ENCODE data around the gene FSD2. TPM values are rescaled to one million over a fixed set of nuclear protein-coding genes. Genes with fewer than 3 reads are reported as not detected.

FSD2 gene
- total and polyA plus RNA-seq, 9 donors, result 0.01 to 0.05 TPM; not detected in 7

DNA sequence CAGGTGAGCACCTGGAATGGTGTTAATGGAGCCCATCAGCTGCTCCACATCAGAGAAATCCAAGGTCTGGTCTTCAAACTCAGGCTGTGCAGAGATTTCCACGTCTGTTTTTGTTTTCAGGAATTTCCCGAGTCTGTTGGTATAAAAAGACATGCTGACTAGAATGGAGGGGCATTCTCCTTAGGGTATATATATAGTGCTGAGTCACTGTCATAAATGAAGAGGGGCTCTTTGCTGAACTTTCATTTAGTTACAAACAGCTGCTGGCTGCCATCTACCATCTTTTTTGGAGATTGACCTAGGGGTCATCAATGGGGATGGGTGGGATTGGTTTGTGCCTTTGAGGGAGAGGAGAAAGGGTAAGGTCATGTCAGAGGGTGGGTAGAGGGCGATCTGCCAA is 27.1 kb downstream of the FSD2 start:
- H3K36me3 ChIP-seq, result no peaks in the 10 kb centered on the region
- TF ChIP-seq, protein P1, sequence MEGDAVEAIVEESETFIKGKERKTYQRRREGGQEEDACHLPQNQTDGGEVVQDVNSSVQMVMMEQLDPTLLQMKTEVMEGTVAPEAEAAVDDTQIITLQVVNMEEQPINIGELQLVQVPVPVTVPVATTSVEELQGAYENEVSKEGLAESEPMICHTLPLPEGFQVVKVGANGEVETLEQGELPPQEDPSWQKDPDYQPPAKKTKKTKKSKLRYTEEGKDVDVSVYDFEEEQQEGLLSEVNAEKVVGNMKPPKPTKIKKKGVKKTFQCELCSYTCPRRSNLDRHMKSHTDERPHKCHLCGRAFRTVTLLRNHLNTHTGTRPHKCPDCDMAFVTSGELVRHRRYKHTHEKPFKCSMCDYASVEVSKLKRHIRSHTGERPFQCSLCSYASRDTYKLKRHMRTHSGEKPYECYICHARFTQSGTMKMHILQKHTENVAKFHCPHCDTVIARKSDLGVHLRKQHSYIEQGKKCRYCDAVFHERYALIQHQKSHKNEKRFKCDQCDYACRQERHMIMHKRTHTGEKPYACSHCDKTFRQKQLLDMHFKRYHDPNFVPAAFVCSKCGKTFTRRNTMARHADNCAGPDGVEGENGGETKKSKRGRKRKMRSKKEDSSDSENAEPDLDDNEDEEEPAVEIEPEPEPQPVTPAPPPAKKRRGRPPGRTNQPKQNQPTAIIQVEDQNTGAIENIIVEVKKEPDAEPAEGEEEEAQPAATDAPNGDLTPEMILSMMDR (IDR thresholded peaks at IDR 0.05), result no peak
- no peak for TF ChIP-seq POLR2A (IDR thresholded peaks at IDR 0.05)
- TF ChIP-seq EP300 (IDR thresholded peaks at IDR 0.05), result no peak
- no peak overlapping the region for H3K27ac ChIP-seq
- H3K9me3 ChIP-seq, result no peaks in the 10 kb centered on the region
- intact Hi-C loops (cut with DNase I), result no loop called here
- H3K4me3 ChIP-seq, result no peak overlapping the region
- 79 to 91% (median 83%) methylated on average over 3 of the region's 3 CpGs for WGBS, 3 donors
- H3K27me3 ChIP-seq, result no peaks in the 10 kb centered on the region
- no peaks in the 10 kb centered on the region for H3K4me1 ChIP-seq (ENCODE audit: insufficient read depth)
- DNase-seq, result no peak

DNA sequence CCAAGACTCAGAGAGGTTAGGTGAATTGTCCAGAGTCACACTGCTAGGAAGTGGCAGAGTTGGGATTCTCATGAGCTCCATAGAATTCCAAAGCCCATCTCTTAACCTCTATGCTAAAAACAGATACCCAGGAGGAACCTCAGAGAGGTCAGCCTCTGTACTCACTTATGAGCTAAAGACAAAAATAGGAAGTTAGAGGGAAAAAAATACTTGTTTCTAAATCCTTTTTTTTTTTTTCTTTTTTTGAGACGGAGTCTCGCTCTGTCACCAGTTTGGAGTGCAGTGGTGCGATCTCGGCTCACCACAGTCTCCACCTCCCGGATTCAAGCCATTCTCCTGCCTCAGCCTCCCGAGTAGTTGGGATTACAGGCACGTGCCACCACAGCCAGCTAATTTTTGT is 31.4 kb downstream of the FSD2 start:
- no peak overlapping the region for H3K27ac ChIP-seq
- no peak overlapping the region for H3K4me3 ChIP-seq
- no peaks in the 10 kb centered on the region for H3K4me1 ChIP-seq (ENCODE audit: insufficient read depth)
- H3K36me3 ChIP-seq, result no peaks in the 10 kb centered on the region
- H3K9me3 ChIP-seq, result no peaks in the 10 kb centered on the region
- no peaks in the 10 kb centered on the region for H3K27me3 ChIP-seq
- 84 to 92% (median 92%) methylated on average over 7 of the region's 7 CpGs for WGBS, 3 donors
- DNase-seq, result no peak
- no peak for TF ChIP-seq POLR2A (IDR thresholded peaks at IDR 0.05)
- no peak for TF ChIP-seq EP300 (IDR thresholded peaks at IDR 0.05)
- TF ChIP-seq, protein P1 (IDR thresholded peaks at IDR 0.05), result no peak
- intact Hi-C loops (cut with DNase I), result no loop called here

DNA sequence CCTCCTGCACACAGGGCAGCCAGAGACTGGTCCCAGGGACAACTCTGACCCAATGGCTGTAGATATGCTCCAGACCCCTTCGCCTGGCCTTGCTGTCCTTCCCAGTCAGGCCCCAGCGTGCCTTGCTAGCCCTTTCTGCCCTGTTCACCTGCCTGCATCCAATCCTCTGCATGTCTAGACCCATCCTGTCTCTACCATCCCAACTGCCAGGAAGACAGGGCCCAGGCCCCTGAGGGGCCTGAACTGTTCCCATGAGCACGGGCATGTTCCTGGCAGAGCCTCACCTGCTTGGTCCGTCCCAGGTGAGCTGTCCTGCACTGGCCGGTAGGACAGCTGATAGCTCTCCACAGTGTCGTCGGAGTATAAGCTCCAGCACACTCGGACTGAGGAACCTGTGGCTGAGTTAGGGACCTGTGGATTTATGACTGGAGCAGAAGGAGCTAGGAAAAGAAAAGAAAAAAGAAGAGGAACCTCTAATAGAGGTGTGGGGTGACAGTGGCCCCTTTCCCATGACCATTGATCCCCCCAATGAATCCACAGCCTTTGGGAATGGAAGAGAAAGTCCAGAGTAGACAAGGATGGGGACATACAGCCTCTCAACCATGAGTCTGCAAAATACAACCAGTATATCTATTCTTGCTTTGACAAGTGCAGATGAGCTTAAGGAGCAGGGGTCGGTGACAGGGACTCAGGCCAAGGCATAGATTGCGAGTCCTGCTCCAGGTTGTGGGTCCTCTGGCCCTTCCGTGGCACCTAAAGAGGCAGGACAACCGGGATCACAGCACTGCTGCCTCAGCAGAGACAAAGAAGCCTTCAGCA is 33.9 kb downstream of the FSD2 start:
- Histone ChIP-seq H3K27ac (no peak overlapping the region), H3K4me3 (no peak overlapping the region), H3K36me3 (no peaks in the 10 kb centered on the region), H3K4me1 (ENCODE audit: insufficient read depth) (no peaks in the 10 kb centered on the region), H3K27me3 (no peaks in the 10 kb centered on the region), H3K9me3 (no peaks in the 10 kb centered on the region)
- intact Hi-C loops (cut with DNase I), result no loop called here
- TF ChIP-seq, protein P1 (IDR thresholded peaks at IDR 0.05), result no peak
- TF ChIP-seq POLR2A (IDR thresholded peaks at IDR 0.05), result no peak
- TF ChIP-seq EP300 (IDR thresholded peaks at IDR 0.05), result no peak
- 86 to 90% (median 89%) methylated on average over 12 of the region's 12 CpGs for WGBS, 3 donors
- DNase-seq, result no peak

DNA sequence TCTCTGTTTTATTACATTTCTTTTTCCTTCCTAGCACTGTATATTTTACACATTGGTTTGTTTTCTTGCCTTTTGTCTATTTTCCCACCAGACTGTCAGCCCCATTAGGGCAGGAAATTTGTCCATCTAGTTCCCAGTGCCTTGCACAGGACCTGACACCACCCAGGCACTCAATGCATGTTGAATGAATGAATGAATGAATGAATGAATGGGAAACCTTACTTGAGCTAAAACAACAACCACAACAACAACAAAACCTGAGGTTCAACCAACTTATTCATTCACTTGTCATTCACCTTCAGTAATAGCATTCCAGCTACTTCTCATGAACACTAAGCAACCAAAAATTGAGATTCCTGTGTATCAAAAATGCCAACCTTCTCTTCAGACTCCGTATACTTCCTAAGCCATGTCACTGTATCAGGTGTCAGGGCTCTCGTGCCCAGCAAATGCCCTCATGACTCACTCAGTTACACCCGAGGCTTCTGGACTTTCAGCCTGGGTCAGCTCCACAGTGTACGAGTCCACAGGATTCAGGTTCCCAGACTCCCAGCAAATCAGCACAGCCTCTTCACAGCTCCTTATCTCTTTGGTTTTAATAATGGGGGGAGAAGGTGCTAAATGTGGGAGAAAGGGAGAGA is 37.3 kb downstream of the FSD2 start:
- intact Hi-C loops (cut with DNase I), result no loop called here
- Histone ChIP-seq H3K9me3 (no peaks in the 10 kb centered on the region), H3K27ac (no peak overlapping the region), H3K4me3 (no peak overlapping the region), H3K27me3 (no peaks in the 10 kb centered on the region), H3K36me3 (no peaks in the 10 kb centered on the region), H3K4me1 (ENCODE audit: insufficient read depth) (no peaks in the 10 kb centered on the region)
- no peak for DNase-seq
- no peak for TF ChIP-seq POLR2A (IDR thresholded peaks at IDR 0.05)
- TF ChIP-seq, protein P1 (IDR thresholded peaks at IDR 0.05), result no peak
- TF ChIP-seq EP300 (IDR thresholded peaks at IDR 0.05), result no peak
- WGBS, 3 donors, result 43 to 57% (median 53%) methylated on average over 4 of the region's 4 CpGs

Measured in ovary (tissue), 9 donors.